GM23248 (cell line): ENCODE measurements around the gene MAPK4. TPM values are rescaled to one million over a fixed set of nuclear protein-coding genes. Genes with fewer than 3 reads are reported as not detected.

ENCODE experiments used
- DNase-seq: peaks from one replicate; pipeline ENCODE4 v3.0.0-alpha.2; 2015
- H2AFZ ChIP-seq: fragments of 200-600 bp; sonication (generic); 2 replicates; pipeline ENCODE4 v1.6.1; 2016; ENCODE audit warnings: antibody characterized with exemption
- H3F3A ChIP-seq: fragments of 200-600 bp; sonication (generic); 2 replicates; pipeline ENCODE4 v1.6.1; 2016; ENCODE audit warnings: mild to moderate bottlenecking, antibody characterized with exemption, mixed run types; ENCODE audit not compliant: insufficient read depth
- H3K27ac ChIP-seq: fragments of 200-600 bp; sonication (generic); 2 replicates; pipeline ENCODE4 v1.5.1; 2016; ENCODE audit warnings: mild to moderate bottlenecking
- H3K27me3 ChIP-seq: fragments of 200-600 bp; sonication (generic); replicated peaks from 2 replicates; pipeline ENCODE4 v1.6.1; 2016; ENCODE audit warnings: mild to moderate bottlenecking; ENCODE audit not compliant: insufficient read depth
- H3K36me3 ChIP-seq: fragments of 200-600 bp; sonication (generic); 2 replicates; pipeline ENCODE4 v1.6.1; 2016; ENCODE audit warnings: low read depth, mild to moderate bottlenecking
- H3K4me1 ChIP-seq: fragments of 200-600 bp; sonication (generic); 2 replicates; pipeline ENCODE4 v1.6.1; 2016; ENCODE audit warnings: mild to moderate bottlenecking; ENCODE audit not compliant: insufficient read depth
- H3K4me2 ChIP-seq: fragments of 200-600 bp; sonication (generic); one replicate; pipeline ENCODE4 v1.6.1; 2016; ENCODE audit warnings: mild to moderate bottlenecking; ENCODE audit not compliant: unreplicated experiment
- H3K4me3 ChIP-seq: fragments of 200-600 bp; sonication (generic); 2 replicates; pipeline ENCODE4 v1.5.1; 2016; ENCODE audit warnings: mild to moderate bottlenecking
- H3K79me2 ChIP-seq: fragments of 200-600 bp; sonication (generic); 2 replicates; pipeline ENCODE4 v1.6.1; 2016; ENCODE audit warnings: mild to moderate bottlenecking; ENCODE audit not compliant: insufficient read depth
- H3K9ac ChIP-seq: fragments of 200-600 bp; sonication (generic); 2 replicates; pipeline ENCODE4 v1.6.1; 2016; ENCODE audit warnings: mild to moderate bottlenecking
- H3K9me2 ChIP-seq: fragments of 200-600 bp; sonication (generic); 2 replicates; pipeline ENCODE4 v1.6.1; 2016; ENCODE audit warnings: mixed run types, mild to moderate bottlenecking, moderate library complexity; ENCODE audit not compliant: insufficient read depth
- H3K9me3 ChIP-seq: fragments of 200-600 bp; sonication (generic); one replicate; pipeline ENCODE4 v1.6.1; 2017; ENCODE audit warnings: low read depth
- H4K20me1 ChIP-seq: fragments of 200-600 bp; sonication (generic); 2 replicates; pipeline ENCODE4 v1.6.0; 2016; ENCODE audit not compliant: insufficient read depth
- EZH2 ChIP-seq: fragments of 200-600 bp; sonication (generic); IDR thresholded peaks from 2 replicates; pipeline ENCODE4 v1.6.1; 2018; ENCODE audit warnings: antibody characterized with exemption, mild to moderate bottlenecking; ENCODE audit not compliant: insufficient read depth, poor library complexity, severe bottlenecking
- EZH2phosphoT487 ChIP-seq: fragments of 200-600 bp; sonication (generic); IDR thresholded peaks from 2 replicates; pipeline ENCODE4 v1.6.1; 2018; ENCODE audit warnings: antibody characterized with exemption, moderate library complexity, mild to moderate bottlenecking, low read depth; ENCODE audit not compliant: insufficient read depth
- WGBS, 2 experiments: methylation state at CpG; one replicate each; pipeline ENCODE4 v1.1.6; 2015 to 2017; ENCODE audit warnings: low lambda C conversion rate in 2 of 2, low coverage in 1 of 2; ENCODE audit errors: missing lambda C conversion rate in 2 of 2; 5-methylcytosine and 5-hydroxymethylcytosine counted together
- in situ Hi-C: fragments of 300-500 bp; cut with MboI; formaldehyde crosslinking; loops from 2 replicates; pipeline ENCODE4 v1.15.0; 2020
- polyA plus RNA-seq: library from polyadenylated mRNA; unstranded; fragments of >200 nt; fragmentation: Nextera tagmentation; extraction: Ambion mirVana; gene quantifications from 2 replicates; pipeline ENCODE4 v1.2.1, GENCODE V29; 2016
- total RNA-seq: library from RNA; depleted of rRNA; stranded (reverse); fragments of >200 nt; shearing (Covaris generic); gene quantifications from 2 replicates; pipeline ENCODE4 v1.2.3, GENCODE V29; 2014

The MAPK4 gene
- total and polyA plus RNA-seq, 2 experiments from 2014 or later, result 0.22 TPM; not detected in 1

DNA sequence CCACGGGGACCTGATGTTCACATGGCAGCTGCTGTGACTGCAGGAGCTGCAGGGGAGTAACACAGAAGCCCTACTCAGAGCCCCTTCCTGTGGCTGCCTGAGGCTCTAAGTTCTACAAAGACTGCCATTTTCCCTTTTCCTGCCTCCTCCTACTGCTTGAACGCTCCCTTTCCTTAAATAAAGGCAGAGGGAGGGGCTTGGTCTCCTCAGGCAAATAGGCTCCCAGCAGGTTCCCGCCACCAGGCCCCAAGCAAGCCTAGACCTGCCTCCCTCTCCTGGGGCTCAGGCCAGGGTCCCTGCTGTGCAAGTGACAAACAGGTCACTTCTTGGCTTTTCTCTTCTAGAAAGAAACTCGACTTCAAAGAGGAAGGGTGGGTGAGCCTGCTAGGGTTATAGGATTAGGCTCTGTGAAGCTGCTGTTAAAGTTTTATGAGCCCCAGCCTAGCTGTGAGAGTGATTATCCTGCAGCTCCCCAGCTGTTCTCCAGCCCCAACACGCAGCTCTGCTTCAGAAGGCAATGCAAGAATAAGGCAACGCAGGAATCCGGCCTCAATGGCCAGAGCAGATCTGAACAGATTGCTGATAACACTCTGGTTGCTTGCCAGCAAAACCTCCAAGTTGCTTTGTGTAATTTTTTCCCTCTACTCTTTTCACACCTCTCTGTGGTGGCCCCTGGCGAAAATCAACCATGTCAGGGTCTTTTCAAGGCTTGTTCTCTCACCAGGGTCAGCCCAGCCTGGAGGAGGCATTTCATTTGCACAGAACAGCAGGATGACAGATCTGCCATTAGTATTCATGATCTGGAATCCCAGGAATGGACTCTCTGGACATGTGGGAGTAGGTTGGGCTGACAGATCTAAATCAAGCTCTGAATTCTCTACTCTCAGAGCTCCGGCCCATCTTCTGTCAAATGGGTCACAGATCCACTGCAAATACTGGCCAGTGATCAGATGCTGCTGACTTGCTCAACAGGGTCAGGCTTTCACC, 188.6 kb downstream of the MAPK4 start:
- 1 to 8% methylated on average over 9 of the region's 9 CpGs for WGBS, 2 experiments

DNA sequence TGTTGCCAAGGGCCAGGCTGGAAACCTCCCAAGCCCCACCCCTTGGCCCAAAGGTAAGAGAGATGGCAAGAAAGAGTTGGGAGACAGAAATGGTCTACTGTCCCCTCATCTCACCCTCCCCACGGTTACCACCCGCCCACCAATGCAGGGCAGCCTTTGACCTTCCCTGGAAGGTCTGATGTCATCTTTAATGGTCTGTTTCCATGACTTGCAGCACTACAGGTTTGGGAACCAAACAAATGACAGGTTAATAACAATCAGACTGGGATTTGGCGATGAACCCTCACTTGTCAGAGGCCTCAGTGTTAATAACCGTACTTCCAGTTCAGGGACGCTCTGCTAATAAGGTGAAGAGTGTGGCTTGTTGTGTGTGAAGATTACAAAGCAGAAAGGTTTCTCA, 189.5 kb downstream of the MAPK4 start:
- WGBS, 2 experiments, result 36 to 40% methylated on average over 5 of the region's 5 CpGs
- Histone ChIP-seq H3F3A (no peaks in the 10 kb centered on the region), H3K4me1 (no peaks in the 10 kb centered on the region), H3K79me2 (no peaks in the 10 kb centered on the region), H3K27ac (no peak overlapping the region), H3K36me3 (no peaks in the 10 kb centered on the region), H3K9me3 (no peaks in the 10 kb centered on the region), H3K4me2 (no peak overlapping the region), H3K27me3 (peaks cover 6% of the 10 kb centered on the region; the same call in 1 of the 2 replicates), H4K20me1 (no peaks in the 10 kb centered on the region), H3K4me3 (no peak overlapping the region), H3K9me2 (no peaks in the 10 kb centered on the region), H2AFZ (no peak overlapping the region), H3K9ac (no peak overlapping the region)
- DNase-seq, result no peak
- no peak for TF ChIP-seq EZH2
- no peak for TF ChIP-seq EZH2phosphoT487
- in situ Hi-C loops, result no loop called here

More for the DNA sequence above, 188.6 kb downstream of the MAPK4 start:
- Histone ChIP-seq H3K36me3 (no peaks in the 10 kb centered on the region), H3K4me1 (no peaks in the 10 kb centered on the region), H3K79me2 (no peaks in the 10 kb centered on the region), H3K27ac (no peak overlapping the region), H3K9me2 (no peaks in the 10 kb centered on the region), H4K20me1 (no peaks in the 10 kb centered on the region), H3K27me3 (peaks cover 10% of the 10 kb centered on the region; the same call in 1 of the 2 replicates), H3K4me3 (no peak overlapping the region), H3K9me3 (no peaks in the 10 kb centered on the region), H2AFZ (no peak overlapping the region), H3F3A (no peaks in the 10 kb centered on the region), H3K9ac (no peak overlapping the region), H3K4me2 (no peak overlapping the region)
- in situ Hi-C loops, result no loop called here
- TF ChIP-seq EZH2phosphoT487, result no peak
- no peak for TF ChIP-seq EZH2
- DNase-seq, result no peak

GRCh38 chr18:50749945-50750344, 190.1 kb downstream of the MAPK4 start:
- no peaks in the 10 kb centered on the region for H3K4me1 ChIP-seq
- 18 to 24% methylated on average over 4 of the region's 4 CpGs for WGBS, 2 experiments
- H3K9me3 ChIP-seq, result no peaks in the 10 kb centered on the region
- H3K27me3 ChIP-seq, result peaks cover 6% of the 10 kb centered on the region; the same call in 1 of the 2 replicates
- no peak overlapping the region for H3K4me3 ChIP-seq
- no peaks in the 10 kb centered on the region for H3K9me2 ChIP-seq
- H3K4me2 ChIP-seq, result no peak overlapping the region
- no peak for DNase-seq
- H3F3A ChIP-seq, result no peaks in the 10 kb centered on the region
- no peak overlapping the region for H3K9ac ChIP-seq
- no peaks in the 10 kb centered on the region for H3K79me2 ChIP-seq
- TF ChIP-seq EZH2 (no peak), EZH2phosphoT487 (no peak)
- H4K20me1 ChIP-seq, result no peaks in the 10 kb centered on the region
- no peak overlapping the region for H2AFZ ChIP-seq
- H3K36me3 ChIP-seq, result no peaks in the 10 kb centered on the region
- in situ Hi-C loops, result no loop called here
- H3K27ac ChIP-seq, result no peak overlapping the region

DNA sequence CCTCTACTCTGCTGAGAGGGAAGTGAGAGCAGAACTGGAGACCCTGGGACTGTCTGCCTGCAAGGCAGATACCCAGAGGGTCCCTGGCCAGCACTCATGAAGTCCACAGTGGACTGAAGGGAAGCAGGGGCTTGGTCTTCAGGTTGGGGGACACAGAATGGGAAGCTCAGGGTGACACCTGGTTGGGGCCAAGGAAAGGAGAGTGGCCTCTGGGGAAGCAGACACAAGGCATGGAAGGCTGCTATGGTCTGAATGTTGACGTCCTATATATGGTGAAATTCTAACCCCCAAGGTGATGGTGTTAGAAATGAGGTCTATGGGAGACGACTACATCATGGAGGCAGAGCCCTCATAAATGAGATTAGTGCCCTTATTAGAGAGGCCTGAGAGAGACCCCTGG, 190.7 kb downstream of the MAPK4 start:
- no peaks in the 10 kb centered on the region for H3K9me3 ChIP-seq
- no peak overlapping the region for H3K9ac ChIP-seq
- peaks cover 6% of the 10 kb centered on the region; the same call in 1 of the 2 replicates for H3K27me3 ChIP-seq
- H3K79me2 ChIP-seq, result no peaks in the 10 kb centered on the region
- in situ Hi-C loops, result no loop called here
- WGBS, 2 experiments, result 9 to 16% methylated on average over 2 of the region's 2 CpGs
- no peaks in the 10 kb centered on the region for H3F3A ChIP-seq
- TF ChIP-seq EZH2, result no peak
- TF ChIP-seq EZH2phosphoT487, result no peak
- H3K27ac ChIP-seq, result no peak overlapping the region
- no peak overlapping the region for H3K4me2 ChIP-seq
- H3K36me3 ChIP-seq, result no peaks in the 10 kb centered on the region
- no peak overlapping the region for H3K4me3 ChIP-seq
- no peaks in the 10 kb centered on the region for H3K9me2 ChIP-seq
- H2AFZ ChIP-seq, result no peak overlapping the region
- no peaks in the 10 kb centered on the region for H4K20me1 ChIP-seq
- H3K4me1 ChIP-seq, result no peaks in the 10 kb centered on the region
- DNase-seq, result no peak
